HAP-1 (cell line): Measurements from ENCODE around the gene PLEKHA5.

Experiments
- DNase-seq, 2 experiments: peaks; one replicate each; pipeline ENCODE4 v3.0.0-alpha.2; 2016 to 2020; ENCODE audit warnings: low spot score in 2 of 2
- H3K27me3 ChIP-seq: fragments of 250-450 bp; sonication (Bioruptor Pico); 2 replicates; pipeline ENCODE4 v1.5.1; 2020; ENCODE audit warnings: low read depth, mild to moderate bottlenecking, moderate library complexity
- H3K36me3 ChIP-seq: fragments of 250-450 bp; sonication (Bioruptor Pico); replicated peaks from 2 replicates; pipeline ENCODE4 v1.5.1; 2020; ENCODE audit warnings: mild to moderate bottlenecking
- H3K4me1 ChIP-seq: fragments of 250-450 bp; sonication (Bioruptor Pico); 2 replicates; pipeline ENCODE4 v1.5.1; 2020; ENCODE audit warnings: mild to moderate bottlenecking
- H3K4me3 ChIP-seq: fragments of 250-450 bp; sonication (Bioruptor Pico); 2 replicates; pipeline ENCODE4 v1.5.1; 2020; ENCODE audit warnings: mild to moderate bottlenecking, moderate library complexity
- H3K9me3 ChIP-seq: fragments of 250-450 bp; sonication (Bioruptor Pico); 2 replicates; pipeline ENCODE4 v1.5.1; 2020; ENCODE audit warnings: mild to moderate bottlenecking, moderate library complexity
- in situ Hi-C: fragments of 300-500 bp; cut with MboI; formaldehyde crosslinking; loops from 3 replicates; pipeline ENCODE4 v1.14.3; 2020; ENCODE audit warnings: low sequenced_read_pairs, inconsistent platforms, mixed read lengths

The PLEKHA5 gene

DNA sequence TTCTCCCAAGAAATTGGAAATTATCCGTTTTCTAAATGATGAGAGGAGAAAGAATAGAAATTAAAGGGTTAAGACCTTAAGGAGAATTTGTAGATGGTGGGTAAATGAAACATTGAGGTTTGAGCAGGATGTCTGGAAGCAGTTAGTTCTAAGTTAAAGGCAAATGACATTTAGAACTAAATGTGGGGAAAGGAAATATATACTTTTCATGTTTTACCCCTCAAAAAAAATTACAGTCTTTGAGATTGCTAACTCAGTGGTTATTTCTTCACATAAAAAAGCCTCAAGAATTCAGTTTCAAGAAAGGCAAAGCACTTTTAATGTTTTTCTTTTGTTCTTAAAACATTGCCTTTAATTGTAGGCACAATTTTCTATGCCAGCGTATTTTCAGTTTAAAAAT is 114.0 kb downstream of the PLEKHA5 start:
- in situ Hi-C loops = no loop called here

DNA sequence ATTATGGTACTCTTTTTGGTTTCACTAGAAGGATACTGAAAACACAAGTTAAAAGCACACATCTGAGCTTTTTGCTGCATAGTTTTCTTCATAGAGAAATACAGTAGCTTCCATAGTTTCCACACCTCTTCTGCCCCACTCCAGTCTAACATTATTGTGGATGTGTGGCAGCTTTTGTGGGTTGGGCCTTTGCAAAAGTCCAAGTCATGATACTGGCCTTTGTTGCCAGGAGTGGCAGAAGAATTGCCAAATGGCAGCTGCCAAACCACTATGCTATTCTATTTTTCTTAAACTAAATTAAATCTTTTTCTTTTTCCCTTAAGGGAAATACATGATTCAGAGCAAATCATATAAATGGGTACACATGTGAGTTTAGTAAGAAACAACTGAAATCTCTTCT is 114.8 kb downstream of the PLEKHA5 start:
- Histone ChIP-seq H3K36me3 (no peaks in the 10 kb centered on the region), H3K4me3 (no peak overlapping the region), H3K9me3 (no peaks in the 10 kb centered on the region), H3K27me3 (no peaks in the 10 kb centered on the region), H3K4me1 (no peaks in the 10 kb centered on the region)
- in situ Hi-C loops = no loop called here
- no peak for DNase-seq

More for the DNA sequence above, 114.0 kb downstream of the PLEKHA5 start:
- H3K27me3 ChIP-seq = no peaks in the 10 kb centered on the region
- H3K36me3 ChIP-seq = no peaks in the 10 kb centered on the region
- no peak for DNase-seq
- no peaks in the 10 kb centered on the region for H3K4me1 ChIP-seq
- no peak overlapping the region for H3K4me3 ChIP-seq
- H3K9me3 ChIP-seq = no peaks in the 10 kb centered on the region

DNA sequence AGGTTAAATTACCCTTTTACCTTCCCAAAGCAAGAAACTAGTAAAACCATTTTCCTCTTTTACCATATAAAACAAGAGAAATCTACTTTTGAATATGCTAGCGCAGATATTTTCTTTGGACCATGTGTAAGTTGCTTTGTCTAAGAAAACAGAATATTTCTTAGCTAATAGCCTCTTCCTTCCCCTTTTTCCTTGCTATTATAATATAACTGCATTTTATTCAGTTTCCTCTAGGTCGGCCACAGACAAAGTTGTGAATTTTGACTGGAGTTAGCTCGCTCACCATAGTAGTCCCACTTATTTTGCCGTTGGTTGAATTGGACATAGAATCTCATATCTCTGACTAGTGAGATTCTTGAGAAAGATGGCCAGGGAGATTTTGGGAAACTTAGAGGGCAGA is 115.6 kb downstream of the PLEKHA5 start:
- no peaks in the 10 kb centered on the region for H3K27me3 ChIP-seq
- no peak overlapping the region for H3K4me3 ChIP-seq
- H3K4me1 ChIP-seq = no peaks in the 10 kb centered on the region
- no peaks in the 10 kb centered on the region for H3K9me3 ChIP-seq
- in situ Hi-C loops = no loop called here
- H3K36me3 ChIP-seq = no peaks in the 10 kb centered on the region
- DNase-seq = no peak

- Histone ChIP-seq H3K27me3 (no peaks in the 10 kb centered on the region), H3K4me3 (no peak overlapping the region), H3K36me3 (no peaks in the 10 kb centered on the region), H3K9me3 (no peaks in the 10 kb centered on the region), H3K4me1 (no peaks in the 10 kb centered on the region)
- no peak for DNase-seq
- in situ Hi-C loops = no loop called here
These were observed 116.1 kb downstream of the PLEKHA5 start for GRCh38 chr12:19245666-19246065.

DNA sequence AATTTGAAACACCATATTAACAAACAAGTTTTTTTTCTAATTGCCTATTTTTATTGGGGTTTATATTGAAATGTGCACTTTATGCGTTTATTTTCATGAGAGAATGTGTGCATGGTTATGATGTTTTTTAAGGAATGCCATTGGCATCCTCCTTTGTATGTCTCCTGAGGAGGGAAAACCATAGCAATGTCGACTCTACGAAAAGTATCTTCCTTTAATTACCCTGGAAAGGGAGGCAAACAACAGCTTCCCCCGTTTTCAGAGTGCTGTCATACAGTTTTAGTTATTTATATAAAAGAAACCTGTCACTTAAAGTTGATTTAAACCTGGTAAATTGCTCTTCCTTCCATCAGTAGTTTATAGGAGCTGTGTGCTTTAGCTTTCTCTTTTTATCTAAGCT is 117.4 kb downstream of the PLEKHA5 start:
- H3K4me1 ChIP-seq = no peaks in the 10 kb centered on the region
- no peaks in the 10 kb centered on the region for H3K36me3 ChIP-seq
- H3K9me3 ChIP-seq = no peaks in the 10 kb centered on the region
- in situ Hi-C loops = no loop called here
- no peak overlapping the region for H3K4me3 ChIP-seq
- H3K27me3 ChIP-seq = no peaks in the 10 kb centered on the region
- no peak for DNase-seq

DNA sequence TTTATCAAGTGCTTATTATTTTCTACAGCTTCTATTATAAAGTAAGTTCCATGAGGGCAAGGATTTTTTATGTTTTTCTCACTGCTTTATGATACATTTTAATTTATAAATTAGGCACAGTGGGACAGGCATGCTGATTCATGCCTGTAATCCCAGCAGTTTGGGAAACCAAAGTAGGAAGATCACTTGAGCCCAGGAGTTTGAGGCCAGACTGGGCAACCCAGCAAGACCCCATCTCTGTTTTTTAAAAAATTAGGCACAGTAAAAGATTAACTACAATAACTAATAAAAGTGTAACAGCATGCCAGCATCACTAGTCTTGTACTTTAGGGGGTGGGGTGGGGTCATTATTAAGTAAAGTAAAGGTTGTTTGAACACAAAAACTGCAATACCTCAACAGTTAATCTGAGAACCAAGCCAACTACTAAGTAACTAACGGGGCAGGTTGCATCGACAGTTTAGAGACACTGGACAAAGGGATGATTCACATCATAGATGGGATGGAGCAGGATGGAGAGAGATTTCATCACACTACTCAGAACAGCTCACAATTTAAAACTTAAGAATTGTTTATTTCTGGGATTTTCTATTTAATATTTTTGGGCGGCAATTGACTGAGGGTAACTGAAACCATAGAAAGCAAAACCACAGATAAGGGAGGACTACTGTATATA is 119.5 kb downstream of the PLEKHA5 start:
- H3K4me1 ChIP-seq = no peaks in the 10 kb centered on the region
- no peaks in the 10 kb centered on the region for H3K9me3 ChIP-seq
- no peak for DNase-seq
- no peaks in the 10 kb centered on the region for H3K36me3 ChIP-seq
- no peak overlapping the region for H3K4me3 ChIP-seq
- H3K27me3 ChIP-seq = no peaks in the 10 kb centered on the region
- in situ Hi-C loops = no loop called here

- H3K27me3 ChIP-seq = no peaks in the 10 kb centered on the region
- in situ Hi-C loops = no loop called here
- H3K4me3 ChIP-seq = no peak overlapping the region
- DNase-seq = no peak
- H3K36me3 ChIP-seq = peaks cover 3% of the 10 kb centered on the region; the same call in 1 of the 2 replicates
- H3K4me1 ChIP-seq = no peaks in the 10 kb centered on the region
- H3K9me3 ChIP-seq = no peaks in the 10 kb centered on the region
These were observed 122.1 kb downstream of the PLEKHA5 start for GRCh38 chr12:19251481-19252132.

DNA sequence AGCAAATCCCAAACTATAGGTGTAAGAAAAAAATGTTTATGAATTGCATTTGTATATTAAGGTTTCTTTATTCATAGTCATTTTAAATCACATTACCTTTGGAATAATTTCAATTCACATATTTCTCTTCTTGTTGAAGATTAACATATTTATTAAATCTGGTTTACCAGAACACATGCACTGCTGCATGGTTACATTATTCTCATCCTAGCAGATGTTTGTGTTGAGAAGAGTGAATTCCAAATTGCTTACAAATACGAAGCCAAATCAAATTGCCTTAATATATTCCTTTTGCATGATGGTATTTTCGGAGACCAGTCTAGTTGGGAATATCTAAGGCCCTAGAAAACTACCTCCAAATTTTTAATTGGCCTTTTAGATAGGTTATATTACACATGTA is 130.6 kb downstream of the PLEKHA5 start:
- H3K4me1 ChIP-seq = no peaks in the 10 kb centered on the region
- no peak for DNase-seq
- H3K36me3 ChIP-seq = peaks cover 3% of the 10 kb centered on the region; the same call in 1 of the 2 replicates
- no peak overlapping the region for H3K4me3 ChIP-seq
- in situ Hi-C loops = no loop called here
- H3K9me3 ChIP-seq = no peaks in the 10 kb centered on the region
- H3K27me3 ChIP-seq = no peaks in the 10 kb centered on the region

GRCh38 chr12:19261773-19262172 is 132.2 kb downstream of the PLEKHA5 start:
- Histone ChIP-seq H3K27me3 (no peaks in the 10 kb centered on the region), H3K36me3 (no peaks in the 10 kb centered on the region; the same call in 1 of the 2 replicates), H3K4me1 (no peaks in the 10 kb centered on the region), H3K9me3 (no peaks in the 10 kb centered on the region), H3K4me3 (no peak overlapping the region)
- in situ Hi-C loops = no loop called here
- DNase-seq = no peak

DNA sequence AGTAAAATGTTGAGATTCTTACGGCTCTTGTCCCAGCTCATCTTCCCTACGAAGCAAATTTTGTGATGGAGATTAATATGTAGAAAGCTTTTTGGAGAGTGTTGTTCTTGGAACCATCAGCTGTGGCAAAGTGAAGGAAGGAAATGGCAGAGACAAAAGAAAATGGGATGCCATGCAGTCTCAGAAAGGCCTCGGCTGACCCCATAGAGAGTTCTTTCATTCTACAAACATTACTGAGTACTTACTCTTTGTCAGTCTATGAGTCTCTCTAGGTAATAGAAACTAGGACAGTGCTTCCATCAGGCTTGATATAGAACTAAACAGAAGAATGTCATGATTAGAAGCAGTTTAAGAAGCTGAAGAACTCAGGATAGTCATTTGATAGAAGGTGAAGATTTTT is 134.1 kb downstream of the PLEKHA5 start:
- peaks cover under 1% of the 10 kb centered on the region; the same call in 1 of the 2 replicates for H3K36me3 ChIP-seq
- no peak for DNase-seq
- in situ Hi-C loops = no loop called here
- no peaks in the 10 kb centered on the region for H3K9me3 ChIP-seq
- no peaks in the 10 kb centered on the region for H3K27me3 ChIP-seq
- no peak overlapping the region for H3K4me3 ChIP-seq
- no peaks in the 10 kb centered on the region for H3K4me1 ChIP-seq

DNA sequence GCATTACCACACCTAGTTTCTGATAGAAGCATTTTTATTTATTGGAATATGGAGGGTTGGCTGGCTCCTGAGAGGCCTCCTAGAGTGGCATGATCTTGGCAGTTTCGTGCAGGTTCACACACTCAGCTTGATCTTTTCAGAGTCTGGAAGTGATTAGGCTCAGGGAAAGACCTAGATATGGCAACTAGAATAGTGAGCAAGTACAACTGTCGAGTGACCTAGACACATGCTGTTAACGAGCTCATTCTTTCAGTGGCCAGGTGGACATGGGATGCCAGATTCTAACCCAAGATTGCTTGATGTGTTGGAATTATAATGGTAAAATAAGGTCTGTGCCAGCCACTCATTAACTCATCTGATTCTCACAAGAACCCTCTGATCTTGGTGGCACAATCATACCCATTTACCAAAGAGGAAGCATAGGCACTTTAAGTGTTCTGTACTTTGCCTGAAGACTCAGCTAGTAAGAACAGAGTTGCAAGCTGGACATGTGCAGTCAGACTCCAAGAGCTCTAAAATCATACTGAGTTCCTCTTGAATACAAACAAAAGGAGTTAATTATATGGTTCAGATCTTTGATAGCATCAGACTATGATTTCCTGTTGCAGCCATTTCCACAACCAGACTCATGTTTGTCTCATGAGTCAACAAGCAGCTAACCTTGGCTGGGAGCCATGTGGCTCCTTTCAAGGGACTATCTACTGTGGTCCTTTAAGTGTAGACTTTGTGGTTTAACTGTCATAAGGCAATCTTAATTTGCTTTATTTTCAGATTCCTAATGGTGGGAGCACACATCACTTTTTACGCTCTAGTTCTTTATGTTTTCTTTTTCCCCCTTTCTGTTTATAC is 144.2 kb downstream of the PLEKHA5 start:
- Histone ChIP-seq H3K36me3 (peaks cover 23% of the 10 kb centered on the region), H3K4me3 (no peak overlapping the region), H3K9me3 (no peaks in the 10 kb centered on the region), H3K27me3 (no peaks in the 10 kb centered on the region), H3K4me1 (peaks cover 13% of the 10 kb centered on the region)
- DNase-seq = no peak
- in situ Hi-C loops = no loop called here

DNA sequence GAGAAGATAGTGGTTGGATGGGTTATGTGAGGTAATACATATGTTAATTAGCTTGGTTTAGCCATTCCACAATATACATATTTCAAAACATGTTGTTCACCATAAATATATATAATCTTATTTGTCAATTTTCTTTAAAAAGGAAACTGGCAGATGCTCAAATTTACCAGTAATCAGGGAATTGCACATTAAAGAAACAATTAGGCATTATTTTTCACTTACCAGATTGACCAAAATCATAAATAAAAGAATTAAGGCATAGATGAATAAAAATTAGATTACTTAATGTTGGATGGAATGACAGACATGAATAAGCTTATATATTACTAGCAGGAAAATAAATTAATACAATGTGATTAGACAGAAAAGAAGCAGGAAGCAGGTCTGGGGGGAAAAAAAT is 147.2 kb downstream of the PLEKHA5 start:
- peaks cover 13% of the 10 kb centered on the region for H3K36me3 ChIP-seq
- in situ Hi-C loops = no loop called here

DNA sequence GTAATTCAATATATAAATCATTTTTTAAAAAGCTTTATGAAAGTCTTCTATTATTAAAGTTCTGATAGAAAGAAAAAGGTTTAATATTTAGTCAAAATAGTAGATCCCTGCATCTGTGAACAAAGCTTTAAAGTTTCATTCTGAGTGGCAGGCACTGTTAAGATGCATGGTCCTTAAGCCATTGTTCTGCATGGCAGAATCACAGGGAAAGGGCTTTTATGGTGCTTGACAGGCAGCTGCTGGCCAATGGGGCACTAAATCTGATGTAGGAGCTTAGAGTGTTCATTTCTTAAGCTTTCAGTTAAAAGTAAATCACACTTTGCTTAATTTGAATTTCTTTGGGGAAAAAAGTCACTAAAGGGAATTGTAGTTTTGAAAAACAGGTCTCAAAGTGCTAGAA is 148.2 kb downstream of the PLEKHA5 start:
- DNase-seq = peak; percentile 25 to 40
- in situ Hi-C loops = no loop called here

More for the DNA sequence above, 147.2 kb downstream of the PLEKHA5 start:
- no peak overlapping the region for H3K4me3 ChIP-seq
- H3K9me3 ChIP-seq = no peaks in the 10 kb centered on the region
- no peak for DNase-seq
- no peaks in the 10 kb centered on the region for H3K27me3 ChIP-seq
- peaks cover 13% of the 10 kb centered on the region for H3K4me1 ChIP-seq

GRCh38 chr12:19278407-19278806 is 148.9 kb downstream of the PLEKHA5 start:
- H3K4me1 ChIP-seq = peaks cover 13% of the 10 kb centered on the region
- no peaks in the 10 kb centered on the region for H3K27me3 ChIP-seq
- in situ Hi-C loops = no loop called here
- no peak for DNase-seq
- no peaks in the 10 kb centered on the region for H3K9me3 ChIP-seq
- H3K36me3 ChIP-seq = peaks cover 22% of the 10 kb centered on the region
- H3K4me3 ChIP-seq = no peak overlapping the region

More for the DNA sequence above, 148.2 kb downstream of the PLEKHA5 start:
- H3K36me3 ChIP-seq = peaks cover 18% of the 10 kb centered on the region
- no peaks in the 10 kb centered on the region for H3K27me3 ChIP-seq
- no peaks in the 10 kb centered on the region for H3K9me3 ChIP-seq
- H3K4me3 ChIP-seq = no peak overlapping the region
- H3K4me1 ChIP-seq = peaks cover 13% of the 10 kb centered on the region
